Endometrial microvascular endothelial cells (primary cell): ENCODE measurements around the gene RIBC1. TPM values are rescaled to one million over a fixed set of nuclear protein-coding genes. Genes with fewer than 3 reads are reported as not detected.

Experiments used
- in situ Hi-C: cut with HindIII; loops from 2 replicates; pipeline ENCODE4 v1.10.0; 2017; ENCODE audit warnings: low sequenced_read_pairs, low pct_unique_long_range_greater_than_20kb; ENCODE audit errors: inconsistent ontology term
- total RNA-seq: library from RNA; depleted of rRNA; stranded (reverse); fragments of >200 nt; gene quantifications from one replicate; pipeline ENCODE4 v1.2.3, GENCODE V29; 2015; ENCODE audit errors: inconsistent ontology term

RIBC1 gene
- total RNA-seq, 1 donor from 2014 or later, result not detected

DNA sequence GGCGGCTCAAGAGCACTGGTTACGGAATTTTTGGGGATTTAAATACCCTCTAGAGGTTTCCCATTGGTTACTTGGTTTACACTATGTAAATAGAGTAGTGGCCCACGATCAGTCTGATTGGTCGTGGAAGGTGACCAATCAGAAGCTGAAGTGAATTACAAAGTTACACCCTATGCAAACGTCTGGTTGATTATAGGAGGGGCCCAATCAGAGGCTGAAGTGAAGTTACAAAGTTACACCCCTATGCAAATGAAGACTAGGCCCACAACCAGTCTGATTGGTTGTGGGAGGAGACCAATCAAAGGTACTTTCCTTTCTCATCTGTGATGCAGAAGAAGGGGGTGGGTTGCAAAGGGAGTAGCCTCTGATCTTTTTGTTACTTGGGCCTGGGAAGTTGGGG, 56.6 kb downstream of the RIBC1 start:
- in situ Hi-C loops, result no loop called here

Other genes with a start within 250 kb of the RIBC1 start
- gene KDM5C, start 197.7 kb upstream of the RIBC1 start, total RNA-seq, result 61.4 TPM
- 13.5 TPM for gene IQSEC2, start 141.3 kb upstream of the RIBC1 start, total RNA-seq
- 35.2 TPM for gene SMC1A, start 219 bp upstream of the RIBC1 start, total RNA-seq
- gene HSD17B10, start 11.5 kb downstream of the RIBC1 start, total RNA-seq, result 87.1 TPM